ENCODE data around the gene CHMP4A. TPM values are rescaled to one million over a fixed set of nuclear protein-coding genes. Genes with fewer than 3 reads are reported as not detected.
A peak's percentile ranks its signal among the peaks of the same experiment; 100 is the strongest.

CHMP4A gene
- total and polyA plus RNA-seq, 9 of the 15 experiments (the other 6 are each of a cell fraction or from before 2014, with no cell fraction given) = 28.8 to 104 (median 52.7) TPM

DNA sequence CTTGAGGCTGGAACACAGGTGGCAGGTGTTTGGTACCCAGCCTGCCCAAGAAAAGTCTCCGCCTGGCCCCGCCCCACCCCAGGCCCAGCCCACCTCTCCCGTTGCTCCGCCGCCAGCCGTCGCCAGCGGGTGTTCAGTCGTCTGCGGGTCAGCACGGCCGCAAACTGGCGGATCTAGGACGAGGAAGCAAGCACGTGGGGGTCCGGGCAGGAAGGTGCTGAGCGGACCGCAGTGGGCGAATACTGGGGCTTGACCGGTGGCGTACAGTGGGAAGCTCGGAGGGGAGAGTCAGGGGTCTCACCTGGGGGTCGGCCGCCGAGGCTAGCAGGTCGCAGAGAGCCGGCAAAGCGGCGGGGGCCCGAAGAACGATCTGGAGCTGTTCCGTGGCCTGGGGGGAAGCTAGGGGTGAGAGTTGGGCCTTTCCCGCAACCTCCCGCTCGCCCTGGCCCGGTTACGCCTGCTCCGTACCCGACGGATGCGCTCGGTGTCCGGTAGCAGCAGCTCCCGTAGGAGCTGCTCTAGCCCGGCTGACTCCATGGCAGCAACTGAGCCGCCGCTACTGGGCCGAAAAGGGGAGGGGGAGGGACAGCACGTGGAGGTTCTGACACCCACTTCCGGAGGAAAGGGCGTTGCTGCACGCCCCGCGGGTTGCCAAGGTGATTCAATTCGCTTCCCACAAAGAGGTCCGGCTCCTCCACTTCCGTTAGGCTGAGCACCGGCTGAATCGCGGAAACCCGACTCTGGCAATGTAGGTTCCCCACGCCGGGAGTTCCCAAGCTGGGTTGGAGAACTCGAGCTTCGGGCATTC is 24.8 kb downstream of the CHMP4A start, which contains the start of gene IPO4 (continued):
- no peak for TF ChIP-seq ZNF592 (IDR thresholded peaks at IDR 0.05)
- peak in 1 of 2 experiments; percentile 80; a peak in 2 of 4 replicates for TF ChIP-seq CSDE1 (IDR thresholded peaks at IDR 0.05)
- TF ChIP-seq KAT7 (CRISPR knock-in tag; IDR thresholded peaks at IDR 0.05; ENCODE audit: borderline replicate concordance) = no peak
- TF ChIP-seq, protein P1, sequence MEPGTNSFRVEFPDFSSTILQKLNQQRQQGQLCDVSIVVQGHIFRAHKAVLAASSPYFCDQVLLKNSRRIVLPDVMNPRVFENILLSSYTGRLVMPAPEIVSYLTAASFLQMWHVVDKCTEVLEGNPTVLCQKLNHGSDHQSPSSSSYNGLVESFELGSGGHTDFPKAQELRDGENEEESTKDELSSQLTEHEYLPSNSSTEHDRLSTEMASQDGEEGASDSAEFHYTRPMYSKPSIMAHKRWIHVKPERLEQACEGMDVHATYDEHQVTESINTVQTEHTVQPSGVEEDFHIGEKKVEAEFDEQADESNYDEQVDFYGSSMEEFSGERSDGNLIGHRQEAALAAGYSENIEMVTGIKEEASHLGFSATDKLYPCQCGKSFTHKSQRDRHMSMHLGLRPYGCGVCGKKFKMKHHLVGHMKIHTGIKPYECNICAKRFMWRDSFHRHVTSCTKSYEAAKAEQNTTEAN (CRISPR knock-in tag; IDR thresholded peaks at IDR 0.05) = no peak
- TF ChIP-seq XRCC4 (IDR thresholded peaks at IDR 0.05; ENCODE audit: extremely low read depth, insufficient read depth, insufficient read length) = no peak
- TF ChIP-seq ZC3H11A (IDR thresholded peaks at IDR 0.05; ENCODE audit: low read depth, low read length) = peak; percentile 95
- TF ChIP-seq, protein P2, sequence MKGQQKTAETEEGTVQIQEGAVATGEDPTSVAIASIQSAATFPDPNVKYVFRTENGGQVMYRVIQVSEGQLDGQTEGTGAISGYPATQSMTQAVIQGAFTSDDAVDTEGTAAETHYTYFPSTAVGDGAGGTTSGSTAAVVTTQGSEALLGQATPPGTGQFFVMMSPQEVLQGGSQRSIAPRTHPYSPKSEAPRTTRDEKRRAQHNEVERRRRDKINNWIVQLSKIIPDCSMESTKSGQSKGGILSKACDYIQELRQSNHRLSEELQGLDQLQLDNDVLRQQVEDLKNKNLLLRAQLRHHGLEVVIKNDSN (CRISPR knock-in tag; IDR thresholded peaks at IDR 0.05) = peak; percentile 82
- peak; percentile 62; the same call in 1 of the 2 replicates for TF ChIP-seq RNF2 (IDR thresholded peaks at IDR 0.05)
- peak; percentile 61; the same call in 1 of the 2 replicates for TF ChIP-seq MYNN (IDR thresholded peaks at IDR 0.05)
- TF ChIP-seq MYNN (CRISPR knock-in tag; IDR thresholded peaks at IDR 0.05) = no peak
- TF ChIP-seq HDAC2 (IDR thresholded peaks at IDR 0.05) = peak; percentile 93
- no peak for TF ChIP-seq ZNF717 (CRISPR knock-in tag; IDR thresholded peaks at IDR 0.05)
- TF ChIP-seq NFATC3 (IDR thresholded peaks at IDR 0.05) = no peak
- peak; percentile 72; the same call in 1 of the 2 replicates for TF ChIP-seq ETS1 (conservative IDR thresholded peaks at IDR 0.05; ENCODE audit: control insufficient read depth, low read depth, low read length)
- peak; percentile 60 for TF ChIP-seq MBD2 (IDR thresholded peaks at IDR 0.05; ENCODE audit: borderline replicate concordance, low read depth)
- TF ChIP-seq POU5F1 (IDR thresholded peaks at IDR 0.05; ENCODE audit: borderline replicate concordance, low read depth, low read length, partially characterized antibody) = peak; percentile 20
- TF ChIP-seq KLF13 (tag; IDR thresholded peaks at IDR 0.05; ENCODE audit: borderline replicate concordance, low read depth) = peak; percentile 94
- TF ChIP-seq RAD51 (IDR thresholded peaks at IDR 0.05; ENCODE audit: borderline replicate concordance, low read depth) = peak; percentile 38; the same call in 1 of the 2 replicates
- peak; percentile 60; the same call in 1 of the 2 replicates for TF ChIP-seq NR2C2 (CRISPR knock-in tag; IDR thresholded peaks at IDR 0.05)
- peak; percentile 94 for TF ChIP-seq NR2C2 (tag; IDR thresholded peaks at IDR 0.05)
- no peak for TF ChIP-seq EZH2 (IDR thresholded peaks at IDR 0.05; ENCODE audit: borderline replicate concordance, low read depth, low read length)

Measured in K562 (cell line).